KMS-11 (cell line): ENCODE data around the gene KMT2A.
A peak's percentile ranks its signal among the peaks of the same experiment; 100 is the strongest.

Source experiments
- H2AFZ ChIP-seq: fragments of 200-600 bp; sonication (generic); 2 replicates; pipeline ENCODE4 v1.6.1; 2016; ENCODE audit warnings: antibody characterized with exemption, mixed run types, low read depth
- H3K27ac ChIP-seq: fragments of 200-600 bp; sonication (generic); 2 replicates; pipeline ENCODE4 v1.6.1; 2016; ENCODE audit warnings: mild to moderate bottlenecking, mixed run types
- H3K27me3 ChIP-seq: fragments of 200-600 bp; sonication (generic); 2 replicates; pipeline ENCODE4 v1.6.1; 2017; ENCODE audit warnings: mild to moderate bottlenecking, low read depth, mixed run types, moderate library complexity; ENCODE audit not compliant: insufficient read depth
- H3K36me3 ChIP-seq: fragments of 200-600 bp; sonication (generic); 2 replicates; pipeline ENCODE4 v1.6.1; 2017; ENCODE audit warnings: mild to moderate bottlenecking, mixed run types; ENCODE audit not compliant: insufficient read depth
- H3K4me1 ChIP-seq: fragments of 200-600 bp; sonication (generic); 2 replicates; pipeline ENCODE4 v1.6.1; 2016; ENCODE audit warnings: mild to moderate bottlenecking, low read depth, mixed run types; ENCODE audit not compliant: poor library complexity, severe bottlenecking
- H3K4me2 ChIP-seq: fragments of 200-600 bp; sonication (generic); 2 replicates; pipeline ENCODE4 v1.7.0; 2016; ENCODE audit warnings: mild to moderate bottlenecking, mixed run types
- H3K4me3 ChIP-seq: fragments of 200-600 bp; sonication (generic); IDR thresholded peaks from 2 replicates; pipeline ENCODE4 v1.6.1; 2017; ENCODE audit warnings: low read depth, low read length, mixed read lengths; ENCODE audit not compliant: insufficient read depth
- H3K79me2 ChIP-seq: fragments of 200-600 bp; sonication (generic); 2 replicates; pipeline ENCODE4 v1.6.1; 2016; ENCODE audit warnings: low read depth, mixed run types; ENCODE audit not compliant: insufficient read depth
- H3K9ac ChIP-seq: fragments of 200-600 bp; sonication (generic); 2 replicates; pipeline ENCODE4 v1.6.1; 2016; ENCODE audit warnings: mild to moderate bottlenecking, mixed run types
- H4K20me1 ChIP-seq: fragments of 200-600 bp; sonication (generic); 2 replicates; pipeline ENCODE4 v1.6.1; 2016; ENCODE audit warnings: mild to moderate bottlenecking, mixed run types; ENCODE audit not compliant: insufficient read depth
- TF ChIP-seq, protein P1 (sequence below): fragments of 200-600 bp; sonication (generic); conservative IDR thresholded peaks from 2 replicates; pipeline ENCODE4 v1.6.1; 2017; ENCODE audit warnings: low read depth, mild to moderate bottlenecking, antibody characterized with exemption, low read length, moderate library complexity, mixed read lengths

KMT2A gene

DNA sequence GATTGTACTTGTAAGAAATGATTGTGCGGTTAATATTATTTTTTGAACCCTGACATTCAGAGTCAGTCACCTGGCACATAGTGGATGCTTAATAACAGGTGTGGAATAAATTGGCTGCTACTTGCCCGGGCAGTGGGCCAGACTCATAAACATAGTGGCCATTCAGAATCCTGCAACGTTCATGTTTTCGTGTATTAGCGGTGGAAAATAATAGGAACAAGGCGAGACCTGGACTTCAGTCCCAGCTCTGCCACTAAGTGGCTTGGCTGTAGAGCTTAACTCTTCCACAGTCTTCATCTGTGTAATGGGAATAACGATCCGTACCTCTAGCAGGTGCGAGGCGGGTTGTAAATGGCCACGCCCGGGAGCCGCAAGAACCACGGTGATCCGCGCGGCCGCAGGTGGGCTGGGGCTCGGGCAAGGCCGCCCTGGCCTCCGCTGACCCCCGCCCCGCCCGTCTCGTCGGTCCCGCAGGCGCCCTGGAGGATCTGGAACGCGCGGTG lies 93.9 kb downstream of the KMT2A start:
- H3K36me3 ChIP-seq = no peaks in the 10 kb centered on the region
- TF ChIP-seq, protein P1, sequence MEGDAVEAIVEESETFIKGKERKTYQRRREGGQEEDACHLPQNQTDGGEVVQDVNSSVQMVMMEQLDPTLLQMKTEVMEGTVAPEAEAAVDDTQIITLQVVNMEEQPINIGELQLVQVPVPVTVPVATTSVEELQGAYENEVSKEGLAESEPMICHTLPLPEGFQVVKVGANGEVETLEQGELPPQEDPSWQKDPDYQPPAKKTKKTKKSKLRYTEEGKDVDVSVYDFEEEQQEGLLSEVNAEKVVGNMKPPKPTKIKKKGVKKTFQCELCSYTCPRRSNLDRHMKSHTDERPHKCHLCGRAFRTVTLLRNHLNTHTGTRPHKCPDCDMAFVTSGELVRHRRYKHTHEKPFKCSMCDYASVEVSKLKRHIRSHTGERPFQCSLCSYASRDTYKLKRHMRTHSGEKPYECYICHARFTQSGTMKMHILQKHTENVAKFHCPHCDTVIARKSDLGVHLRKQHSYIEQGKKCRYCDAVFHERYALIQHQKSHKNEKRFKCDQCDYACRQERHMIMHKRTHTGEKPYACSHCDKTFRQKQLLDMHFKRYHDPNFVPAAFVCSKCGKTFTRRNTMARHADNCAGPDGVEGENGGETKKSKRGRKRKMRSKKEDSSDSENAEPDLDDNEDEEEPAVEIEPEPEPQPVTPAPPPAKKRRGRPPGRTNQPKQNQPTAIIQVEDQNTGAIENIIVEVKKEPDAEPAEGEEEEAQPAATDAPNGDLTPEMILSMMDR = no peak
- no peaks in the 10 kb centered on the region for H3K27me3 ChIP-seq
- no peaks in the 10 kb centered on the region for H4K20me1 ChIP-seq
- no peak overlapping the region for H3K4me3 ChIP-seq
- peak overlapping the region; percentile 66 for H3K9ac ChIP-seq
- H3K4me1 ChIP-seq = peaks cover 14% of the 10 kb centered on the region
- no peak overlapping the region; the same call in 1 of the 2 replicates for H3K27ac ChIP-seq
- H3K79me2 ChIP-seq = no peaks in the 10 kb centered on the region
- peak overlapping the region; percentile 88 for H3K4me2 ChIP-seq
- peak overlapping the region; percentile 71 for H2AFZ ChIP-seq

DNA sequence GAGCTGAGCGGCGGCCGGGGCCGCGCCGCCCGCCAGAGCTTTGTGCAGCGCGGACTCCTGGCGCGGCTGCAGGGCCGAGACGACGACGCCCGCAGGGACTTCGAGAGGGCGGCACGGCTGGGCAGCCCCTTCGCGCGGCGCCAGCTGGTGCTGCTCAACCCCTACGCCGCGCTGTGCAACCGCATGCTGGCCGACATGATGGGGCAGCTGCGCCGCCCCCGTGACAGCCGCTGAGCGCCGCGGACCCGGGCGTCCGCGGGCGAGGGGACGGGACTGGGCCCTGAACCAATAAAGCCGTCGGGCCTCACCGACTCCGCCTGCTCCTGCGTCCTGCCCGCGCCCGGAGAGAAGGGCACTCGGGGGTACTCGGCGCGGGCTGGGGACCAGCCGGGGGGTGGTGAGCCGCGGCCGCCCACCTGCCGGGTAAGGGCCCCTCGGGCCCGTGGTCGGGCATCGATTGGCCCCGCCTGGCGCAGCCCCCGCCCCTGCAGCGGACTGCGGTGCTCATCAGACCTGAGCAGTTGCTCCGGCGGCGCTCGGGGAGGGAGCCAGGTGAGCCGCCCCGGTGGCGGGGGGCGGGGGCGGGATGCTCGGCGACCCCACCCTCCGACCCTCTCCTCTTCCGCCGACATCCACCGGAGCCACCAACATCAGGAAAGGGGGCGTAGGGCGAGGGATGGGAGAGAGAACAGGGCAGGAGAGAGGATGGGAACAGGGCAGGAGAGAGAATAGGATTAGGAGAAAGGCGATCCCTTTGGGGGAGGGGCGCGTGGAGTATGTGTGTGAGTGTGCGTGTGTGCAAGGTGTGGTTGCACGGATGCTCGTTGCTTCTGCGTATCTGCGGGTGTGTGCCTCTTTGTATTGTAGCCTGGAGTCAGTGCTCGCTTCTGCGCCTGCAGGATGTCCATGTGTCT lies 94.6 kb downstream of the KMT2A start, which contains the start of gene TMEM25:
TMEM25 (plus strand) TSS at position 510 of the 914 bp plus-strand sequence. CDS start 610 bp downstream, outside the sequence.
- Histone ChIP-seq H3K79me2 (no peaks in the 10 kb centered on the region), H3K4me1 (peaks cover 14% of the 10 kb centered on the region), H3K4me2 (peak within 1 kb of the TSS; percentile 88), H2AFZ (peak within 1 kb of the TSS; percentile 71), H3K27ac (no peak within 1 kb of the TSS; the same call in 1 of the 2 replicates), H4K20me1 (no peaks in the 10 kb centered on the region), H3K9ac (peak within 1 kb of the TSS; percentile 66), H3K4me3 (no peak within 1 kb of the TSS), H3K27me3 (no peaks in the 10 kb centered on the region), H3K36me3 (no peaks in the 10 kb centered on the region)
- TF ChIP-seq, protein P1 = no peak

DNA sequence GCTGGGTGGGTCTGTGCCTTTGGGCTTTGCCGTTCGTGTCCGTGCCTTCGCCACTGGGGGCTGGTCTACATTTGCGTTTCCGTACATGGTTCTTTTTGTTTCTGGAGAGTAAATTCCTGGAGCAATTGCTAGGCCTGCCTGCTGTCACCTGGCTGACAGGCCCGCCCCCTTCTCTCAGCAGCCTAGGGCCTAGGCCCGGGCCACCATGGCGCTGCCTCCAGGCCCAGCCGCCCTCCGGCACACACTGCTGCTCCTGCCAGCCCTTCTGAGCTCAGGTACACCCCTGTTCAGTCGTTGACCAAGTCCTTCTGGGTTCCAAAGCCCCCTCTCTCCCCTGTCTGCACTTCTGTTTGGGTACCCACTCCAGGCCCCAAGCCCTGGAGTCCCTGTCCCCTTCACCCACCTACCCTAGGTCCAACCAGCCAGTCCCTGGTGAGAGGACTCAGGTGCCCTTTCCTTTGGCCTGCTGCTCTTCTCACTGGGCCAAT lies 95.3 kb downstream of the KMT2A start:
- Histone ChIP-seq H3K27me3 (no peaks in the 10 kb centered on the region), H3K36me3 (no peaks in the 10 kb centered on the region), H3K27ac (no peak overlapping the region), H3K4me3 (no peak overlapping the region), H3K4me1 (peaks cover 14% of the 10 kb centered on the region), H3K4me2 (peak overlapping the region; percentile 18; the same call in 1 of the 2 replicates), H2AFZ (peak overlapping the region; percentile 71; the same call in 1 of the 2 replicates), H3K9ac (no peak overlapping the region), H3K79me2 (no peaks in the 10 kb centered on the region), H4K20me1 (no peaks in the 10 kb centered on the region)
- TF ChIP-seq, protein P1 = no peak

DNA sequence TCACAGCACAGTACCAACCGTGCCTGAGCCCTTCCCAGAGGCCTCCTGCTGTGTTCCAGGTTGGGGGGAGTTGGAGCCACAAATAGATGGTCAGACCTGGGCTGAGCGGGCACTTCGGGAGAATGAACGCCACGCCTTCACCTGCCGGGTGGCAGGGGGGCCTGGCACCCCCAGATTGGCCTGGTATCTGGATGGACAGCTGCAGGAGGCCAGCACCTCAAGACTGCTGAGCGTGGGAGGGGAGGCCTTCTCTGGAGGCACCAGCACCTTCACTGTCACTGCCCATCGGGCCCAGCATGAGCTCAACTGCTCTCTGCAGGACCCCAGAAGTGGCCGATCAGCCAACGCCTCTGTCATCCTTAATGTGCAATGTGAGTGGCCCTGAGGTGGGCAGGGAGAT lies 95.8 kb downstream of the KMT2A start:
- Histone ChIP-seq H3K36me3 (no peaks in the 10 kb centered on the region), H3K27ac (no peak overlapping the region), H3K4me2 (no peak overlapping the region), H3K4me1 (peaks cover 14% of the 10 kb centered on the region), H2AFZ (no peak overlapping the region), H3K9ac (no peak overlapping the region), H3K27me3 (no peaks in the 10 kb centered on the region), H4K20me1 (no peaks in the 10 kb centered on the region), H3K79me2 (no peaks in the 10 kb centered on the region), H3K4me3 (no peak overlapping the region)
- TF ChIP-seq, protein P1 = no peak
